HEK293 (cell line): ENCODE measurements around the gene MAPK12.

Experiments
- OSR2 ChIP-seq: fragments of 450-650 bp; formaldehyde crosslinking; IDR thresholded peaks from 2 replicates; pipeline ENCODE4 v1.5.1; 2016; ENCODE audit warnings: missing biosample characterization, missing genetic modification characterization
- ZNF292 ChIP-seq: fragments of 450-650 bp; formaldehyde crosslinking; IDR thresholded peaks from 2 replicates; pipeline ENCODE4 v1.5.1; 2016; ENCODE audit warnings: low read depth, missing biosample characterization, missing genetic modification characterization, borderline replicate concordance
- ZNF501 ChIP-seq: fragments of 450-650 bp; formaldehyde crosslinking; IDR thresholded peaks from 2 replicates; pipeline ENCODE4 v1.5.1; 2016; ENCODE audit warnings: missing biosample characterization, missing genetic modification characterization
- ZNF747 ChIP-seq: fragments of 450-650 bp; formaldehyde crosslinking; IDR thresholded peaks from 2 replicates; pipeline ENCODE4 v1.5.1; 2016; ENCODE audit warnings: missing biosample characterization, missing genetic modification characterization
- TF ChIP-seq, protein P1 (sequence below): fragments of 450-650 bp; formaldehyde crosslinking; IDR thresholded peaks from 2 replicates; pipeline ENCODE4; 2016; ENCODE audit warnings: missing biosample characterization, missing genetic modification characterization
- TF ChIP-seq, protein P2 (sequence below): fragments of 450-650 bp; formaldehyde crosslinking; IDR thresholded peaks from 2 replicates; pipeline ENCODE4 v1.5.1; 2016; ENCODE audit warnings: missing biosample characterization, missing genetic modification characterization
- TF ChIP-seq, protein P3 (sequence below): fragments of 450-650 bp; formaldehyde crosslinking; IDR thresholded peaks from 2 replicates; pipeline ENCODE4 v1.5.1; 2016; ENCODE audit warnings: missing biosample characterization, missing genetic modification characterization

GRCh38 chr22:50252082-50253045 is 9.1 kb downstream of the MAPK12 start:
- TF ChIP-seq, protein P1, sequence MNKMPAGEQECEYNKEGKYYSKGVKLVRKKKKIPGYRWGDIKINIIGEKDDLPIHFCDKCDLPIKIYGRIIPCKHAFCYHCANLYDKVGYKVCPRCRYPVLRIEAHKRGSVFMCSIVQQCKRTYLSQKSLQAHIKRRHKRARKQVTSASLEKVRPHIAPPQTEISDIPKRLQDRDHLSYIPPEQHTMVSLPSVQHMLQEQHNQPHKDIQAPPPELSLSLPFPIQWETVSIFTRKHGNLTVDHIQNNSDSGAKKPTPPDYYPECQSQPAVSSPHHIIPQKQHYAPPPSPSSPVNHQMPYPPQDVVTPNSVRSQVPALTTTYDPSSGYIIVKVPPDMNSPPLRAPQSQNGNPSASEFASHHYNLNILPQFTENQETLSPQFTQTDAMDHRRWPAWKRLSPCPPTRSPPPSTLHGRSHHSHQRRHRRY (tag by site-specific recombination), result no peak
- TF ChIP-seq, protein P2, sequence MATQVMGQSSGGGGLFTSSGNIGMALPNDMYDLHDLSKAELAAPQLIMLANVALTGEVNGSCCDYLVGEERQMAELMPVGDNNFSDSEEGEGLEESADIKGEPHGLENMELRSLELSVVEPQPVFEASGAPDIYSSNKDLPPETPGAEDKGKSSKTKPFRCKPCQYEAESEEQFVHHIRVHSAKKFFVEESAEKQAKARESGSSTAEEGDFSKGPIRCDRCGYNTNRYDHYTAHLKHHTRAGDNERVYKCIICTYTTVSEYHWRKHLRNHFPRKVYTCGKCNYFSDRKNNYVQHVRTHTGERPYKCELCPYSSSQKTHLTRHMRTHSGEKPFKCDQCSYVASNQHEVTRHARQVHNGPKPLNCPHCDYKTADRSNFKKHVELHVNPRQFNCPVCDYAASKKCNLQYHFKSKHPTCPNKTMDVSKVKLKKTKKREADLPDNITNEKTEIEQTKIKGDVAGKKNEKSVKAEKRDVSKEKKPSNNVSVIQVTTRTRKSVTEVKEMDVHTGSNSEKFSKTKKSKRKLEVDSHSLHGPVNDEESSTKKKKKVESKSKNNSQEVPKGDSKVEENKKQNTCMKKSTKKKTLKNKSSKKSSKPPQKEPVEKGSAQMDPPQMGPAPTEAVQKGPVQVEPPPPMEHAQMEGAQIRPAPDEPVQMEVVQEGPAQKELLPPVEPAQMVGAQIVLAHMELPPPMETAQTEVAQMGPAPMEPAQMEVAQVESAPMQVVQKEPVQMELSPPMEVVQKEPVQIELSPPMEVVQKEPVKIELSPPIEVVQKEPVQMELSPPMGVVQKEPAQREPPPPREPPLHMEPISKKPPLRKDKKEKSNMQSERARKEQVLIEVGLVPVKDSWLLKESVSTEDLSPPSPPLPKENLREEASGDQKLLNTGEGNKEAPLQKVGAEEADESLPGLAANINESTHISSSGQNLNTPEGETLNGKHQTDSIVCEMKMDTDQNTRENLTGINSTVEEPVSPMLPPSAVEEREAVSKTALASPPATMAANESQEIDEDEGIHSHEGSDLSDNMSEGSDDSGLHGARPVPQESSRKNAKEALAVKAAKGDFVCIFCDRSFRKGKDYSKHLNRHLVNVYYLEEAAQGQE (tag by site-specific recombination), result no peak
- TF ChIP-seq ZNF292 (tag by site-specific recombination), result no peak
- no peak for TF ChIP-seq ZNF501 (tag by site-specific recombination)
- TF ChIP-seq, protein P3, sequence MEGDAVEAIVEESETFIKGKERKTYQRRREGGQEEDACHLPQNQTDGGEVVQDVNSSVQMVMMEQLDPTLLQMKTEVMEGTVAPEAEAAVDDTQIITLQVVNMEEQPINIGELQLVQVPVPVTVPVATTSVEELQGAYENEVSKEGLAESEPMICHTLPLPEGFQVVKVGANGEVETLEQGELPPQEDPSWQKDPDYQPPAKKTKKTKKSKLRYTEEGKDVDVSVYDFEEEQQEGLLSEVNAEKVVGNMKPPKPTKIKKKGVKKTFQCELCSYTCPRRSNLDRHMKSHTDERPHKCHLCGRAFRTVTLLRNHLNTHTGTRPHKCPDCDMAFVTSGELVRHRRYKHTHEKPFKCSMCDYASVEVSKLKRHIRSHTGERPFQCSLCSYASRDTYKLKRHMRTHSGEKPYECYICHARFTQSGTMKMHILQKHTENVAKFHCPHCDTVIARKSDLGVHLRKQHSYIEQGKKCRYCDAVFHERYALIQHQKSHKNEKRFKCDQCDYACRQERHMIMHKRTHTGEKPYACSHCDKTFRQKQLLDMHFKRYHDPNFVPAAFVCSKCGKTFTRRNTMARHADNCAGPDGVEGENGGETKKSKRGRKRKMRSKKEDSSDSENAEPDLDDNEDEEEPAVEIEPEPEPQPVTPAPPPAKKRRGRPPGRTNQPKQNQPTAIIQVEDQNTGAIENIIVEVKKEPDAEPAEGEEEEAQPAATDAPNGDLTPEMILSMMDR, result peak; percentile 84
- no peak for TF ChIP-seq ZNF747 (tag by site-specific recombination)
- TF ChIP-seq OSR2 (tag by site-specific recombination), result no peak
